Tibial nerve (tissue), 4 donors: ENCODE data around the gene ZNF613. TPM values are rescaled to one million over a fixed set of nuclear protein-coding genes. Genes with fewer than 3 reads are reported as not detected.
"Not testable (repeated sequence)": the region's sequence is repeated elsewhere in the genome, so short reads cannot be mapped to it uniquely, and the experiment has no call there.

Experiments
- DNase-seq, 2 donors: peaks; one replicate each; pipeline ENCODE4 v3.0.0-alpha.2; 2019; ENCODE audit warnings: low spot score in 2 of 2
- H3K27ac ChIP-seq, 4 donors: fragments of 200-600 bp; sonication (generic) in 3 of 4; one replicate each; pipeline ENCODE4 v1.5.1; 2017 to 2019; ENCODE audit warnings: mild to moderate bottlenecking in 1 of 4
- H3K27me3 ChIP-seq, 2 donors: fragments of 200-600 bp; sonication (generic) in 1 of 2; one replicate each; pipeline versions ENCODE4 v1.5.1 to v1.6.0; 2017 to 2019
- H3K36me3 ChIP-seq, 3 donors: fragments of 200-600 bp; sonication (generic); one replicate each; pipeline ENCODE4 v1.5.1; 2018 to 2019
- H3K4me1 ChIP-seq, 4 donors: fragments of 200-600 bp; sonication (generic) in 3 of 4; one replicate each; pipeline ENCODE4 v1.5.1; 2017 to 2019
- H3K4me3 ChIP-seq, 4 donors: fragments of 200-600 bp; sonication (generic) in 3 of 4; one replicate each; pipeline ENCODE4 v1.5.1; 2017 to 2019; ENCODE audit warnings: mild to moderate bottlenecking in 1 of 4, moderate library complexity in 1 of 4
- H3K9me3 ChIP-seq, 4 donors: fragments of 200-600 bp; sonication (generic) in 3 of 4; one replicate each; pipeline ENCODE4 v1.5.1; 2017 to 2019
- EP300 ChIP-seq, 2 donors: sonication (generic); formaldehyde crosslinking; IDR thresholded peaks; one replicate each; pipeline ENCODE4 v1.6.1; 2017; ENCODE audit warnings: antibody characterized with exemption in 2 of 2, mild to moderate bottlenecking in 1 of 2
- POLR2A ChIP-seq, 2 donors: fragments of 450-650 bp; IDR thresholded peaks; one replicate each; pipeline ENCODE4 v1.6.1; 2017; ENCODE audit warnings: antibody characterized with exemption in 2 of 2, mild to moderate bottlenecking in 2 of 2, moderate library complexity in 2 of 2
- WGBS, 2 donors: methylation state at CpG; one replicate each; pipeline ENCODE4 v1.1.5; 2018; 5-methylcytosine and 5-hydroxymethylcytosine counted together
- total RNA-seq, 4 donors: library from RNA; depleted of rRNA; stranded (reverse); fragments of >200 nt; gene quantifications; one replicate each; pipeline ENCODE4 v1.1.0, GENCODE V29; 2016
- TF ChIP-seq, protein P1 (sequence below), 5 experiments: fragments of 200-600 bp in 3 of 5; fragments of 450-650 bp in 2 of 5; sonication (generic) in 3 of 5; IDR thresholded peaks; one replicate each; pipeline ENCODE4 v1.5.1; 2016 to 2019; ENCODE audit warnings: antibody characterized with exemption in 5 of 5, mild to moderate bottlenecking in 3 of 5, moderate library complexity in 2 of 5

ZNF613 gene
- total RNA-seq, 4 donors from 2014 or later = 5.9 to 8.5 (median 7.5) TPM

- peak overlapping the region in 3 of 4 donors; percentile 75 to 94 (median 92) for H3K27ac ChIP-seq
- peak overlapping the region in 2 of 4 donors; percentile 72 to 86 for H3K4me3 ChIP-seq
- 29 to 30% methylated on average over 3 of the region's 3 CpGs for WGBS, 2 donors
- H3K27me3 ChIP-seq = peaks cover 0 to 18% of the 10 kb centered on the region in 2 donors
- H3K36me3 ChIP-seq = peaks cover 0 to 23% (median 0%) of the 10 kb centered on the region in 3 donors
- H3K4me1 ChIP-seq = peaks cover 0 to 19% (median 8%) of the 10 kb centered on the region in 4 donors
- TF ChIP-seq, protein P1, sequence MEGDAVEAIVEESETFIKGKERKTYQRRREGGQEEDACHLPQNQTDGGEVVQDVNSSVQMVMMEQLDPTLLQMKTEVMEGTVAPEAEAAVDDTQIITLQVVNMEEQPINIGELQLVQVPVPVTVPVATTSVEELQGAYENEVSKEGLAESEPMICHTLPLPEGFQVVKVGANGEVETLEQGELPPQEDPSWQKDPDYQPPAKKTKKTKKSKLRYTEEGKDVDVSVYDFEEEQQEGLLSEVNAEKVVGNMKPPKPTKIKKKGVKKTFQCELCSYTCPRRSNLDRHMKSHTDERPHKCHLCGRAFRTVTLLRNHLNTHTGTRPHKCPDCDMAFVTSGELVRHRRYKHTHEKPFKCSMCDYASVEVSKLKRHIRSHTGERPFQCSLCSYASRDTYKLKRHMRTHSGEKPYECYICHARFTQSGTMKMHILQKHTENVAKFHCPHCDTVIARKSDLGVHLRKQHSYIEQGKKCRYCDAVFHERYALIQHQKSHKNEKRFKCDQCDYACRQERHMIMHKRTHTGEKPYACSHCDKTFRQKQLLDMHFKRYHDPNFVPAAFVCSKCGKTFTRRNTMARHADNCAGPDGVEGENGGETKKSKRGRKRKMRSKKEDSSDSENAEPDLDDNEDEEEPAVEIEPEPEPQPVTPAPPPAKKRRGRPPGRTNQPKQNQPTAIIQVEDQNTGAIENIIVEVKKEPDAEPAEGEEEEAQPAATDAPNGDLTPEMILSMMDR (IDR thresholded peaks at IDR 0.05) = no peak
- no peak for TF ChIP-seq POLR2A (IDR thresholded peaks at IDR 0.05)
- no peak for TF ChIP-seq EP300 (IDR thresholded peaks at IDR 0.05)
- H3K9me3 ChIP-seq = peaks cover 0 to 34% (median 2%) of the 10 kb centered on the region in 4 donors
- no peak for DNase-seq
These were observed 22.1 kb upstream of the ZNF613 start for GRCh38 chr19:51905206-51905605.

DNA sequence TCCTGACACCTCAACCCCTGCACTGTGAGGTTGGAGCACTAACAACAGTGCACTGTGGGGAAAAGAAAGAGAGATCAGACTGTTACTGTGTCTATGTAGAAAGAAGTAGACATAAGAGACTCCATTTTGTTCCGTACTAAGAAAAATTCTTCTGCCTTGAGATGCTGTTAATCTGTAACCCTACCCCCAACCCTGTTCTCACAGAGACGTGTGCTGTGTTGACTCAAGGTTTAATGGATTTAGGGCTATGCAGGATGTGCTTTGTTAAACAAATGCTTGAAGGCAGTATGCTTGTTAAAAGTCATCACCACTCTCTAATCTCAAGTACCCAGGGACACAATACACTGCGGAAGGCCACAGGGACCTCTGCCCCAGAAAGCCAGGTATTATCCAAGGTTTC, 21.6 kb upstream of the ZNF613 start:
- not testable (repeated sequence) for H3K4me3 ChIP-seq, H3K27ac ChIP-seq, DNase-seq
- WGBS, 2 donors = 75 to 79% methylated on average over 3 of the region's 3 CpGs
- peaks cover 0 to 30% (median 2%) of the 10 kb centered on the region in 4 donors for H3K9me3 ChIP-seq
- H3K4me1 ChIP-seq = peaks cover 0 to 19% (median 8%) of the 10 kb centered on the region in 4 donors
- peaks cover 0 to 19% (median 0%) of the 10 kb centered on the region in 3 donors for H3K36me3 ChIP-seq
- H3K27me3 ChIP-seq = peaks cover 0 to 20% of the 10 kb centered on the region in 2 donors

- H3K27ac ChIP-seq, H3K4me3 ChIP-seq, DNase-seq: not testable (repeated sequence)
- Histone ChIP-seq H3K36me3 (peaks cover 0 to 14% (median 0%) of the 10 kb centered on the region in 3 donors), H3K27me3 (peaks cover 0 to 20% of the 10 kb centered on the region in 2 donors), H3K4me1 (peaks cover 0 to 19% (median 8%) of the 10 kb centered on the region in 4 donors), H3K9me3 (peaks cover 0 to 25% (median 2%) of the 10 kb centered on the region in 4 donors)
- WGBS, 2 donors = 36 to 43% methylated on average over 9 of the region's 9 CpGs
These were observed 21.2 kb upstream of the ZNF613 start for GRCh38 chr19:51906108-51906507.

- Histone ChIP-seq H3K27me3 (peaks cover 0 to 20% of the 10 kb centered on the region in 2 donors), H3K4me1 (peaks cover 0 to 15% (median 8%) of the 10 kb centered on the region in 4 donors), H3K9me3 (peaks cover 0 to 14% (median 0%) of the 10 kb centered on the region in 4 donors)
- not testable (repeated sequence) for H3K36me3 ChIP-seq, H3K27ac ChIP-seq, DNase-seq, H3K4me3 ChIP-seq
- 28 to 31% methylated on average over 5 of the region's 5 CpGs for WGBS, 2 donors
These were observed 19.3 kb upstream of the ZNF613 start for GRCh38 chr19:51907981-51908380.

DNA sequence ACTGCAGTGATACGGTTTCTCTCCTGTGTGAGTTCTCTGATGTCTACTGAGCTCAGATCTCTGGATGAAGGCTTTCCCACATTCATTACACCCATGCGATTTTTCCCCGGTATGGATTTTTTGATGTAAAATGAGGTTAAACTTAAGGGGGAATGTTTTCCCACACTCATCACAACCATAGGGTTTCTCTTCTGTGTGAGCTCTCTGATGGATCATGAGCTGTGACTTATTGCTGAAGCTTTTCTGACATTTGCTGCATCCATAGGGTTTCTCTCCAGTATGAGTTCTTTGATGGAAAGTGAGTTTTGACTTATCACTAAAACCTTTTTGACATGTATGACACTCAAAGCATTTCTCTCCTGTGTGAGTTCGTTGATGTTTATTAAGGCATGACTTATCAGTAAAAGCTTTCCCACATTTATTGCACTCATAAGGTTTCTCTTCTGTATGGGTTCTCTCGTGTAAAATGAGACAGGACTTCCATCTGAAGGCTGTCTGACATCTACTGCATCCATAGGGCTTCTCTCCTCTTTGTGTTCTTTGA, 11.9 kb upstream of the ZNF613 start:
- Histone ChIP-seq H3K27ac (no peak overlapping the region), H3K4me1 (no peaks in the 10 kb centered on the region), H3K36me3 (no peaks in the 10 kb centered on the region), H3K27me3 (no peaks in the 10 kb centered on the region), H3K4me3 (no peak overlapping the region), H3K9me3 (peaks cover 0 to 80% (median 18%) of the 10 kb centered on the region in 4 donors)
- WGBS, 2 donors = 77 to 78% methylated on average over 5 of the region's 5 CpGs
- TF ChIP-seq, protein P1 (IDR thresholded peaks at IDR 0.05) = no peak
- TF ChIP-seq POLR2A (IDR thresholded peaks at IDR 0.05) (no peak), EP300 (IDR thresholded peaks at IDR 0.05) (no peak)
- no peak for DNase-seq

DNA sequence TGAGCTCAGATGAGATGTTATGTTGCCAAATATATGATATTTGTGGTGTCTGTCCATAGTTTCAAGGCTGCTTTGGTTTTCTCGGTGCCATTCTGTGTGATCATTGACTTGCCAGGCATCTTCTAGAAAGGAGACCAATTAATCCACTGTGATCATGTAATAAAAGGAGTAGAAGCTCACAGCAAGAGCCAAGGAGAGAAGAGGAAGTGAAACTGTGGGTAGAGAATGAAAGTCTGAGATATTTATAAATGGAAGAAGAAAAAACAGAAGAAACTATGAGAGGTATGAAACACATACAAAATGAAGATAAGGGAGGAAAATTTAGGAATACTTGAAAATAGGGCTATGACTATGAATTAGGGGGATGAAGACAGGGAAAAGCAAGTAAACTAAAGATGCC, 11.1 kb upstream of the ZNF613 start:
- H3K27ac ChIP-seq = no peak overlapping the region
- no peak for TF ChIP-seq EP300 (IDR thresholded peaks at IDR 0.05)
- TF ChIP-seq, protein P1 (IDR thresholded peaks at IDR 0.05) = no peak
- TF ChIP-seq POLR2A (IDR thresholded peaks at IDR 0.05) = no peak
- no peaks in the 10 kb centered on the region for H3K27me3 ChIP-seq
- DNase-seq = no peak
- H3K9me3 ChIP-seq = peaks cover 0 to 87% (median 23%) of the 10 kb centered on the region in 4 donors
- H3K36me3 ChIP-seq = no peaks in the 10 kb centered on the region
- H3K4me1 ChIP-seq = no peaks in the 10 kb centered on the region
- WGBS, 2 donors = 83 to 96% methylated on average over 1 of the region's 1 CpG
- no peak overlapping the region for H3K4me3 ChIP-seq
